NCI-H1417 (cell line): Measurements from ENCODE around the gene THSD7A.

ENCODE experiments used
- DNase-seq, 3 experiments: peaks; one replicate each; lab custom pipeline; 2025; lab: John Stamatoyannopoulos, UW

Gene THSD7A

GRCh38 chr7:11513460-11513859 lies 318.5 kb downstream of the THSD7A start:
- no peak for DNase-seq

GRCh38 chr7:11507929-11508328 lies 324.1 kb downstream of the THSD7A start:
- DNase-seq, result no peak

GRCh38 chr7:11506417-11506816 lies 325.6 kb downstream of the THSD7A start:
- DNase-seq, result no peak

GRCh38 chr7:11505471-11505985 lies 326.5 kb downstream of the THSD7A start:
- no peak for DNase-seq

- no peak for DNase-seq
Observed at GRCh38 chr7:11492307-11492706, 339.7 kb downstream of the THSD7A start.

- DNase-seq, result no peak
Observed at GRCh38 chr7:11491811-11492210, 340.2 kb downstream of the THSD7A start.

- no peak for DNase-seq
Observed at GRCh38 chr7:11489280-11489679, 342.7 kb downstream of the THSD7A start.

- no peak for DNase-seq
Observed at GRCh38 chr7:11486271-11486670, 345.7 kb downstream of the THSD7A start.

- no peak for DNase-seq
Observed at GRCh38 chr7:11485636-11486035, 346.4 kb downstream of the THSD7A start.

- no peak for DNase-seq
Observed at GRCh38 chr7:11480143-11480542, 351.9 kb downstream of the THSD7A start.

GRCh38 chr7:11478882-11479281 lies 353.1 kb downstream of the THSD7A start:
- DNase-seq, result no peak

- DNase-seq, result no peak
Observed at GRCh38 chr7:11478426-11478825, 353.6 kb downstream of the THSD7A start.

- DNase-seq, result peak in 1 of 3 experiments; percentile 56
Observed at GRCh38 chr7:11474902-11475585, 357.0 kb downstream of the THSD7A start.

GRCh38 chr7:11473807-11474424 lies 358.1 kb downstream of the THSD7A start:
- peak in 2 of 3 experiments; percentile 51 to 89 for DNase-seq

- no peak for DNase-seq
Observed at GRCh38 chr7:11473220-11473619, 358.8 kb downstream of the THSD7A start.

- peak in 1 of 3 experiments; percentile 22 for DNase-seq
Observed at GRCh38 chr7:11472646-11473045, 359.4 kb downstream of the THSD7A start.

- no peak for DNase-seq
Observed at GRCh38 chr7:11471255-11471654, 360.7 kb downstream of the THSD7A start.

- DNase-seq, result no peak
Observed at GRCh38 chr7:11469028-11469745, 362.8 kb downstream of the THSD7A start.

- no peak for DNase-seq
Observed at GRCh38 chr7:11466517-11467105, 365.4 kb downstream of the THSD7A start.

- DNase-seq, result no peak
Observed at GRCh38 chr7:11464624-11465023, 367.4 kb downstream of the THSD7A start.

- DNase-seq, result no peak
Observed at GRCh38 chr7:11461946-11462345, 370.1 kb downstream of the THSD7A start.

GRCh38 chr7:11458736-11459483 lies 373.1 kb downstream of the THSD7A start:
- DNase-seq, result no peak
